IMR-90 (cell line): ENCODE measurements around the gene IL4R. TPM values are rescaled to one million over a fixed set of nuclear protein-coding genes. Genes with fewer than 3 reads are reported as not detected.
A peak's percentile ranks its signal among the peaks of the same experiment; 100 is the strongest.

Source experiments
- ATAC-seq: fragments of 200-7000 bp; cut with Tn5 transposase; 2 replicates; pipeline ENCODE4 v1.9.1; 2020; ENCODE audit warnings: low read depth, mild to moderate bottlenecking, moderate library complexity
- BruUV-seq: library from RNA; stranded (reverse); fragments of 400-500 nt; replicated peaks from 2 replicates; lab custom pipeline; 2021; lab: Mats Ljungman, UMichigan
- CTCF ChIA-PET: fragments of 300-600 bp; formaldehyde crosslinking; extraction: SDS; loops from one replicate; lab custom pipeline; 2021; ENCODE audit warnings: antibody characterized with exemption; lab: Yijun Ruan, JAX
- POLR2A ChIA-PET: fragments of 300-600 bp; sonication (Branson Sonifier 250); formaldehyde crosslinking; loops from one replicate; lab custom pipeline; 2022; ENCODE audit warnings: antibody characterized with exemption; ENCODE audit not compliant: unreplicated experiment; lab: Charles Lee
- DNase-seq: peaks from one replicate; pipeline ENCODE4 v3.0.0; 2013
- H2AFZ ChIP-seq: replicated peaks from 2 replicates; pipeline ENCODE3; 2013; ENCODE audit warnings: low read length, mild to moderate bottlenecking; ENCODE audit not compliant: poor library complexity
- H2AK5ac ChIP-seq: 2 replicates; pipeline ENCODE4 v1.6.1; 2013; ENCODE audit warnings: low read depth, low read length, inconsistent platforms
- H2AK9ac ChIP-seq: replicated peaks from 2 replicates; pipeline ENCODE3; 2013; ENCODE audit warnings: mild to moderate bottlenecking, low read depth, low read length, moderate library complexity; ENCODE audit not compliant: poor library complexity
- H2BK120ac ChIP-seq: 2 replicates; pipeline ENCODE4 v1.6.1; 2013; ENCODE audit warnings: low read depth, low read length, inconsistent platforms
- H2BK15ac ChIP-seq: 3 replicates; pipeline ENCODE4 v1.6.1; 2013; ENCODE audit warnings: low read depth, low read length, inconsistent platforms
- H2BK20ac ChIP-seq: 2 replicates; pipeline ENCODE4 v1.6.1; 2013; ENCODE audit warnings: low read depth, mild to moderate bottlenecking, inconsistent platforms, low read length, moderate library complexity
- H2BK5ac ChIP-seq: 2 replicates; pipeline ENCODE4 v1.6.1; 2013; ENCODE audit warnings: mild to moderate bottlenecking, low read depth, low read length, inconsistent platforms; ENCODE audit not compliant: poor library complexity, severe bottlenecking
- H3K14ac ChIP-seq: replicated peaks from 2 replicates; pipeline ENCODE4 v1.6.1; 2013; ENCODE audit warnings: low read depth, low read length, inconsistent platforms
- H3K18ac ChIP-seq: 2 replicates; pipeline ENCODE4 v1.6.1; 2013; ENCODE audit warnings: low read depth, low read length, control low read depth
- H3K23ac ChIP-seq: 2 replicates; pipeline ENCODE4 v1.6.1; 2013; ENCODE audit warnings: low read depth, low read length, inconsistent platforms
- H3K27ac ChIP-seq: 2 replicates; pipeline ENCODE4 v1.5.1; 2013; ENCODE audit warnings: mild to moderate bottlenecking, control low read depth, low read length; ENCODE audit not compliant: insufficient read depth
- H3K27me3 ChIP-seq: 2 replicates; pipeline ENCODE4 v1.6.1; 2013; ENCODE audit warnings: low read length; ENCODE audit not compliant: control insufficient read depth, insufficient read depth
- H3K36me3 ChIP-seq: 2 replicates; pipeline ENCODE4 v1.6.1; 2013; ENCODE audit warnings: low read length, mixed read lengths; ENCODE audit not compliant: control insufficient read depth, insufficient read depth
- H3K4ac ChIP-seq: 2 replicates; pipeline ENCODE4 v1.6.1; 2013; ENCODE audit warnings: low read depth, low read length, inconsistent platforms
- H3K4me1 ChIP-seq: 2 replicates; pipeline ENCODE4 v1.6.1; 2013; ENCODE audit warnings: low read length, mixed read lengths; ENCODE audit not compliant: control insufficient read depth, insufficient read depth
- H3K4me2 ChIP-seq: 2 replicates; pipeline ENCODE4 v1.6.1; 2013; ENCODE audit warnings: low read depth, mild to moderate bottlenecking, control low read depth, low read length, moderate library complexity
- H3K4me3 ChIP-seq: 2 replicates; pipeline ENCODE4 v1.5.1; 2013; ENCODE audit warnings: low read depth, mild to moderate bottlenecking, control low read depth, low read length, moderate library complexity; ENCODE audit not compliant: insufficient read depth
- H3K56ac ChIP-seq: 2 replicates; pipeline ENCODE4 v1.6.1; 2013; ENCODE audit warnings: low read length, inconsistent platforms; ENCODE audit not compliant: insufficient read depth; ENCODE audit errors: extremely low read depth
- H3K79me1 ChIP-seq, 2 experiments: 2 replicates each; pipeline ENCODE4 v1.6.1; 2013; ENCODE audit warnings: low read length in 2 of 2, inconsistent platforms in 1 of 2, low read depth in 1 of 2
- H3K9ac ChIP-seq: 2 replicates; pipeline ENCODE4 v1.6.1; 2013; ENCODE audit warnings: low read depth, low read length, control low read depth
- H3K9me1 ChIP-seq: 2 replicates; pipeline ENCODE4 v1.6.1; 2013; ENCODE audit warnings: low read length, inconsistent platforms; ENCODE audit not compliant: insufficient read depth
- H3K9me3 ChIP-seq: 2 replicates; pipeline ENCODE4 v1.6.1; 2013; ENCODE audit warnings: low read length; ENCODE audit not compliant: control insufficient read depth, insufficient read depth
- H4K20me1 ChIP-seq: 2 replicates; pipeline ENCODE4 v1.6.1; 2013; ENCODE audit warnings: low read length, inconsistent platforms; ENCODE audit not compliant: insufficient read depth
- H4K5ac ChIP-seq: 2 replicates; pipeline ENCODE4 v1.6.1; 2013; ENCODE audit warnings: mild to moderate bottlenecking, low read depth, low read length, control low read depth
- H4K8ac ChIP-seq, 2 experiments: 2 replicates each; pipeline ENCODE4 v1.6.1; 2013; ENCODE audit warnings: low read depth in 2 of 2, low read length in 2 of 2, control low read depth in 1 of 2, inconsistent platforms in 1 of 2
- H4K91ac ChIP-seq: 2 replicates; pipeline ENCODE4 v1.6.1; 2013; ENCODE audit warnings: low read depth, low read length, inconsistent platforms; ENCODE audit not compliant: insufficient read depth
- BHLHE40 ChIP-seq: fragments of 150-350 bp; IDR thresholded peaks from 2 replicates; pipeline ENCODE4 v1.6.1; 2016; ENCODE audit warnings: mild to moderate bottlenecking, low read depth, low read length
- CHD1 ChIP-seq: IDR thresholded peaks from 2 replicates; pipeline ENCODE4 v1.6.1; 2012; ENCODE audit warnings: low read depth, low read length, improper control_type of control experiment
- MAFK ChIP-seq: IDR thresholded peaks from 2 replicates; pipeline ENCODE4 v1.6.1; 2012; ENCODE audit warnings: low read depth, low read length, improper control_type of control experiment
- MAZ ChIP-seq: IDR thresholded peaks from 2 replicates; pipeline ENCODE4 v1.6.1; 2012; ENCODE audit warnings: low read depth, mild to moderate bottlenecking, low read length, improper control_type of control experiment, moderate library complexity, borderline replicate concordance
- MXI1 ChIP-seq: IDR thresholded peaks from 2 replicates; pipeline ENCODE4 v1.6.1; 2012; ENCODE audit warnings: low read depth, mild to moderate bottlenecking, low read length, moderate library complexity, borderline replicate concordance
- RAD21 ChIP-seq: IDR thresholded peaks from 2 replicates; pipeline ENCODE4 v1.6.1; 2012; ENCODE audit warnings: low read length, improper control_type of control experiment
- RCOR1 ChIP-seq: IDR thresholded peaks from 2 replicates; pipeline ENCODE4 v1.6.1; 2012; ENCODE audit warnings: mild to moderate bottlenecking, low read length, improper control_type of control experiment; ENCODE audit not compliant: insufficient replicate concordance
- RFX5 ChIP-seq: IDR thresholded peaks from 2 replicates; pipeline ENCODE4 v1.8.0; 2012; ENCODE audit warnings: low read depth, mild to moderate bottlenecking, low read length, moderate library complexity
- SMC3 ChIP-seq: fragments of 150-350 bp; IDR thresholded peaks from 2 replicates; pipeline ENCODE4 v1.6.1; 2016; ENCODE audit warnings: low read depth, mild to moderate bottlenecking, antibody characterized with exemption, low read length, moderate library complexity
- WGBS, 2 experiments: methylation state at CpG; one replicate each; pipeline versions ENCODE4 v1.1.5 to v1.1.7; 2013; ENCODE audit warnings: missing lambda C conversion rate in 2 of 2; ENCODE audit not compliant: insufficient read length in 1 of 2; ENCODE audit errors: extremely low coverage in 2 of 2; 5-methylcytosine and 5-hydroxymethylcytosine counted together
- dilution Hi-C: fragments of 300-500 bp; cut with HindIII; formaldehyde crosslinking; loops from one replicate; pipeline ENCODE4 v1.14.3; 2018; ENCODE audit warnings: low sequenced_read_pairs; ENCODE audit not compliant: unreplicated experiment
- in situ Hi-C: fragments of 300-500 bp; cut with MboI; formaldehyde crosslinking; loops from 3 replicates; pipeline ENCODE4 v1.14.3; 2019; ENCODE audit warnings: low sequenced_read_pairs, inconsistent platforms, mixed read lengths
- intact Hi-C: fragments of 100-400 bp; cut with micrococcal nuclease; formaldehyde crosslinking; loops from 2 replicates; pipeline ENCODE4 v1.10.0; 2022
- polyA plus RNA-seq, 3 experiments: library from polyadenylated mRNA; depleted of rRNA; stranded (reverse); fragments of >200 nt; gene quantifications; 2 replicates each; pipeline ENCODE4 v1.2.3, GENCODE V29; 2012; ENCODE audit warnings: low replicate concordance in 1 of 3
- total RNA-seq: library from RNA; depleted of rRNA; stranded (reverse); fragments of >200 nt; gene quantifications from 2 replicates; pipeline ENCODE4 v1.2.3, GENCODE V29; 2012
- TF ChIP-seq, protein P1 (sequence below): conservative IDR thresholded peaks from 2 replicates; pipeline ENCODE4 v1.5.1; 2012; ENCODE audit warnings: mild to moderate bottlenecking, low read depth, low read length, improper control_type of control experiment

IL4R gene
- total and polyA plus RNA-seq, 2 of the 4 experiments (the other 2 are of a cell fraction), result 6.3 to 18.7 TPM

DNA sequence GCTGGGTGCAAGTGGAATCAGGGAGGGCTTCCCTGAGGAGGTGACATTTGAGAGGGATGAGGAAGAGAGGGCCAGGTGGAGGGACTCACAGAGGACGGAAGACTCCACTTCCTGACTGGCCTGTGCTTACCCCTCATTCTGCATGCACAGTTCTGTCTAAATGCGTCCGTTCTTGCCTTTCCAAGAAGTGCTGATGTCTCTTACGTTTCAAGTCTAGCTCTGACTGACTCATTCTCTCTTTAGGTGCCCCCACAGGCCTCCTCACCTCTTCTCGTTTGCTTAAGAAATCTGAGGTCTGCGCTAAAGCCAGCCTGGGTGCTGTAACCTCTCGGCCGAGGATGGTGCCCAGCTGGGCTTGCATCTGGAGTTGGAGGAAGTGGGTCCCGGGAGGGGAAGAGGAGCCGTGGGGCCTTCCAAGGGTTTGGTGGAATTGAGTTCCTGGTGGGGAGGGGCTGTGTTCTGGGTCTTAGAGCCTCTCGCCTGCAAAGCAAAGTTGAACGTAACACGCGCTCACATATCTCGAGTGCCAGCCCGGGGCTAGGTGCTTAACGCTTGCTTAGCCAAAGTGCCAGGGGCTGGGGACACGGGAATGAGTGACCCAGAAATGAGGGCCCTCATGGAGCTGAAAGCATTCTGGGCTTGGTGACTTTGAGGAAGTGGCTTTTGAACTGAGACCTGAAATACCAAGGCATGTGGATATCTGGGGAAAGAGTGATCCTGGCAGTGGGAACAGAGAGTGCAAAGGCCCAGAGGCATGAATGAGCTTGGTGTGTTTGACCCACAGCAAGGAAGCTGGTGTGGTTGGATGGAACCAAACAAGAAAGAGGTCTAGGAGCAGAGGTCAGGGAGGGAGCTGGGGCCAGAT is 4.8 kb downstream of the IL4R start (continued):
- TF ChIP-seq MAFK, result no peak
- no peak for TF ChIP-seq CHD1

GRCh38 chr16:27319257-27319965 is 5.6 kb downstream of the IL4R start:
- H4K8ac ChIP-seq, result peak overlapping the region; percentile 53 to 58; a peak in 3 of 4 replicates
- peaks cover 51% of the 10 kb centered on the region for H4K20me1 ChIP-seq
- H3K4me1 ChIP-seq, result peaks cover 37% of the 10 kb centered on the region
- H3K4me2 ChIP-seq, result no peak overlapping the region
- H3K27ac ChIP-seq, result peak overlapping the region; percentile 18
- peak overlapping the region; percentile 66 for H3K4ac ChIP-seq
- H2AFZ ChIP-seq, result no peak overlapping the region
- no peaks in the 10 kb centered on the region for H3K9me3 ChIP-seq
- intact Hi-C loops (no loop called here), in situ Hi-C loops (loop anchor here (5.0 kb wide), 1 partner anchor 77 kb away; no protein-coding TSS in a partner anchor), dilution Hi-C loops (no loop called here)
- peak overlapping the region; percentile 17; the same call in 1 of the 2 replicates for H2BK20ac ChIP-seq
- H3K14ac ChIP-seq, result peak overlapping the region; percentile 73; the same call in 1 of the 2 replicates
- H2BK5ac ChIP-seq, result no peak overlapping the region
- H3K27me3 ChIP-seq, result no peaks in the 10 kb centered on the region
- peaks cover 35% of the 10 kb centered on the region for H3K36me3 ChIP-seq
- peaks cover 28% of the 10 kb centered on the region for H3K9me1 ChIP-seq
- no peak overlapping the region for H4K91ac ChIP-seq
- H4K5ac ChIP-seq, result peak overlapping the region; percentile 6
- WGBS, 2 experiments, result 87% methylated on average over 6 of the region's 13 CpGs; no CpG with 5 or more reads in 1 of the 2 experiments
- peak overlapping the region; percentile 9; the same call in 1 of the 2 replicates for H2BK120ac ChIP-seq
- H3K18ac ChIP-seq, result no peak overlapping the region
- H3K9ac ChIP-seq, result no peak overlapping the region
- H2AK9ac ChIP-seq, result no peak overlapping the region
- ATAC-seq, result no peak
- H3K56ac ChIP-seq, result no peak overlapping the region
- CTCF ChIA-PET, result no interaction called here
- no peak for DNase-seq
- H3K23ac ChIP-seq, result peak overlapping the region; percentile 89; the same call in 1 of the 2 replicates
- H3K4me3 ChIP-seq, result no peak overlapping the region
- H2BK15ac ChIP-seq, result peak overlapping the region; percentile 44; the same call in 1 of the 3 replicates
- POLR2A ChIA-PET, result no interaction called here
- H3K79me1 ChIP-seq, result peaks cover 7 to 90% of the 10 kb centered on the region in 2 experiments
- H2AK5ac ChIP-seq, result peak overlapping the region; percentile 70
- BruUV-seq, result no TSS peak
- TF ChIP-seq RAD21, result no peak
- TF ChIP-seq BHLHE40, result no peak
- TF ChIP-seq SMC3, result no peak
- no peak for TF ChIP-seq RFX5
- no peak for TF ChIP-seq MXI1
- no peak for TF ChIP-seq CHD1
- TF ChIP-seq MAZ, result no peak
- no peak for TF ChIP-seq MAFK
- TF ChIP-seq, protein P1, sequence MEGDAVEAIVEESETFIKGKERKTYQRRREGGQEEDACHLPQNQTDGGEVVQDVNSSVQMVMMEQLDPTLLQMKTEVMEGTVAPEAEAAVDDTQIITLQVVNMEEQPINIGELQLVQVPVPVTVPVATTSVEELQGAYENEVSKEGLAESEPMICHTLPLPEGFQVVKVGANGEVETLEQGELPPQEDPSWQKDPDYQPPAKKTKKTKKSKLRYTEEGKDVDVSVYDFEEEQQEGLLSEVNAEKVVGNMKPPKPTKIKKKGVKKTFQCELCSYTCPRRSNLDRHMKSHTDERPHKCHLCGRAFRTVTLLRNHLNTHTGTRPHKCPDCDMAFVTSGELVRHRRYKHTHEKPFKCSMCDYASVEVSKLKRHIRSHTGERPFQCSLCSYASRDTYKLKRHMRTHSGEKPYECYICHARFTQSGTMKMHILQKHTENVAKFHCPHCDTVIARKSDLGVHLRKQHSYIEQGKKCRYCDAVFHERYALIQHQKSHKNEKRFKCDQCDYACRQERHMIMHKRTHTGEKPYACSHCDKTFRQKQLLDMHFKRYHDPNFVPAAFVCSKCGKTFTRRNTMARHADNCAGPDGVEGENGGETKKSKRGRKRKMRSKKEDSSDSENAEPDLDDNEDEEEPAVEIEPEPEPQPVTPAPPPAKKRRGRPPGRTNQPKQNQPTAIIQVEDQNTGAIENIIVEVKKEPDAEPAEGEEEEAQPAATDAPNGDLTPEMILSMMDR, result no peak
- TF ChIP-seq RCOR1, result no peak
